Activated T-helper 1 cell treated with anti-CD3 and anti-CD28 coated beads, Interleukin-2, amount 50 U/mL, for 16 hours (primary cell): ENCODE results near the gene NTNG1.

ENCODE experiments used
- DNase-seq, 2 donors: peaks; one replicate each; pipeline ENCODE4 v3.0.0-alpha.2; 2020; ENCODE audit warnings: low read depth in 1 of 2, low spot score in 1 of 2

Gene NTNG1

GRCh38 chr1:107255469-107255868 lies 114.6 kb downstream of the NTNG1 start:
- DNase-seq, result no peak

GRCh38 chr1:107262467-107263286 lies 121.8 kb downstream of the NTNG1 start:
- DNase-seq, result no peak

GRCh38 chr1:107263291-107263915 lies 122.6 kb downstream of the NTNG1 start:
- DNase-seq, result no peak

- no peak for DNase-seq
Measured at GRCh38 chr1:107264007-107264406, 123.2 kb downstream of the NTNG1 start.

- DNase-seq, result no peak
Measured at GRCh38 chr1:107264561-107264960, 123.7 kb downstream of the NTNG1 start.

GRCh38 chr1:107267489-107267888 lies 126.7 kb downstream of the NTNG1 start:
- no peak for DNase-seq

GRCh38 chr1:107272321-107272720 lies 131.5 kb downstream of the NTNG1 start:
- DNase-seq, result no peak

- DNase-seq, result no peak
Measured at GRCh38 chr1:107273515-107273914, 132.7 kb downstream of the NTNG1 start.

- DNase-seq, result no peak
Measured at GRCh38 chr1:107274227-107274626, 133.4 kb downstream of the NTNG1 start.

GRCh38 chr1:107276247-107276646 lies 135.4 kb downstream of the NTNG1 start:
- DNase-seq, result no peak

- DNase-seq, result no peak
Measured at GRCh38 chr1:107277022-107277421, 136.2 kb downstream of the NTNG1 start.

- DNase-seq, result no peak
Measured at GRCh38 chr1:107286125-107286524, 145.3 kb downstream of the NTNG1 start.

- no peak for DNase-seq
Measured at GRCh38 chr1:107291987-107292386, 151.1 kb downstream of the NTNG1 start.

- DNase-seq, result no peak
Measured at GRCh38 chr1:107293901-107294613, 153.2 kb downstream of the NTNG1 start.

- DNase-seq, result no peak
Measured at GRCh38 chr1:107294686-107295085, 153.8 kb downstream of the NTNG1 start.

GRCh38 chr1:107297681-107298080 lies 156.8 kb downstream of the NTNG1 start:
- no peak for DNase-seq

- no peak for DNase-seq
Measured at GRCh38 chr1:107298526-107298925, 157.7 kb downstream of the NTNG1 start.

- DNase-seq, result no peak
Measured at GRCh38 chr1:107299521-107299920, 158.7 kb downstream of the NTNG1 start.

- DNase-seq, result no peak
Measured at GRCh38 chr1:107309962-107310361, 169.1 kb downstream of the NTNG1 start.

- no peak for DNase-seq
Measured at GRCh38 chr1:107315652-107316051, 174.8 kb downstream of the NTNG1 start.

- no peak for DNase-seq
Measured at GRCh38 chr1:107318932-107319331, 178.1 kb downstream of the NTNG1 start.

- DNase-seq, result no peak
Measured at GRCh38 chr1:107323784-107324183, 182.9 kb downstream of the NTNG1 start.
